HEK293 (cell line): Measurements from ENCODE around the gene KRTAP5-7.

Experiments used
- CTCF ChIA-PET: fragments of 350-600 bp; formaldehyde crosslinking; extraction: SDS; loops from one replicate; lab custom pipeline; 2021; ENCODE audit warnings: antibody characterized with exemption; lab: Yijun Ruan, JAX
- POLR2A ChIA-PET: fragments of 300-600 bp; formaldehyde crosslinking; extraction: SDS; loops from one replicate; lab custom pipeline; 2020; ENCODE audit warnings: antibody characterized with exemption, inconsistent platforms; lab: Yijun Ruan, JAX
- H3K27ac ChIP-seq: fragments of 200-500 bp; sonication (Bioruptor generic); 2 replicates; pipeline ENCODE4 v1.5.1; 2014; ENCODE audit warnings: low read depth, low read length, control low read depth, inconsistent platforms; ENCODE audit errors: extremely low read depth
- H3K36me3 ChIP-seq, 2 experiments: fragments of 200-500 bp in 1 of 2; sonication (Bioruptor generic) in 1 of 2; 1 replicate in 1 of 2; 2 replicates in 1 of 2; pipeline ENCODE4 v1.5.1; 2014 to 2017; ENCODE audit warnings: inconsistent platforms in 2 of 2, low read length in 2 of 2; ENCODE audit not compliant: control insufficient read depth in 2 of 2, insufficient read depth in 1 of 2
- H3K4me1 ChIP-seq: fragments of 200-500 bp; sonication (Bioruptor generic); 2 replicates; pipeline ENCODE4 v1.5.1; 2014; ENCODE audit warnings: mild to moderate bottlenecking, low read length, inconsistent platforms; ENCODE audit not compliant: control insufficient read depth, insufficient read depth
- H3K4me3 ChIP-seq: 2 replicates; pipeline ENCODE4 v1.5.1; 2011; ENCODE audit warnings: low read depth, mild to moderate bottlenecking, control low read depth, low read length, moderate library complexity
- H3K9me3 ChIP-seq: fragments of 200-500 bp; sonication (Bioruptor generic); 2 replicates; pipeline ENCODE4 v1.5.1; 2014; ENCODE audit warnings: low read depth, low read length, inconsistent platforms; ENCODE audit not compliant: control insufficient read depth, insufficient read depth
- GLI4 ChIP-seq: fragments of 450-650 bp; formaldehyde crosslinking; IDR thresholded peaks from 2 replicates; pipeline ENCODE4 v1.5.1; 2016; ENCODE audit warnings: missing biosample characterization, missing genetic modification characterization
- OVOL3 ChIP-seq: fragments of 450-650 bp; formaldehyde crosslinking; IDR thresholded peaks from 2 replicates; pipeline ENCODE4 v1.5.1; 2016; ENCODE audit warnings: missing biosample characterization, missing genetic modification characterization
- PATZ1 ChIP-seq: fragments of 450-650 bp; formaldehyde crosslinking; IDR thresholded peaks from 2 replicates; pipeline ENCODE4 v1.5.1; 2016; ENCODE audit warnings: missing biosample characterization, missing genetic modification characterization
- PRDM4 ChIP-seq: fragments of 450-650 bp; formaldehyde crosslinking; IDR thresholded peaks from 2 replicates; pipeline ENCODE4 v1.5.1; 2017; ENCODE audit warnings: missing biosample characterization, missing genetic modification characterization
- PRDM6 ChIP-seq: fragments of 450-650 bp; formaldehyde crosslinking; IDR thresholded peaks from 2 replicates; pipeline ENCODE4 v1.5.1; 2017; ENCODE audit warnings: missing biosample characterization, missing genetic modification characterization
- RBAK ChIP-seq: fragments of 450-650 bp; formaldehyde crosslinking; IDR thresholded peaks from 2 replicates; pipeline ENCODE4 v1.5.1; 2016; ENCODE audit warnings: missing biosample characterization, missing genetic modification characterization
- SP3 ChIP-seq: fragments of 450-650 bp; formaldehyde crosslinking; IDR thresholded peaks from 2 replicates; pipeline ENCODE4 v1.5.1; 2016; ENCODE audit warnings: missing biosample characterization, missing genetic modification characterization
- WT1 ChIP-seq: fragments of 450-650 bp; formaldehyde crosslinking; IDR thresholded peaks from 2 replicates; pipeline ENCODE4 v1.5.1; 2016; ENCODE audit warnings: missing biosample characterization, missing genetic modification characterization
- ZBTB21 ChIP-seq: fragments of 450-650 bp; formaldehyde crosslinking; IDR thresholded peaks from 2 replicates; pipeline ENCODE4 v1.5.1; 2017; ENCODE audit warnings: missing biosample characterization, missing genetic modification characterization
- ZBTB44 ChIP-seq: fragments of 450-650 bp; IDR thresholded peaks from 2 replicates; pipeline ENCODE4 v1.5.1; 2018; ENCODE audit warnings: missing biosample characterization, mild to moderate bottlenecking, missing genetic modification characterization
- ZBTB6 ChIP-seq: fragments of 450-650 bp; formaldehyde crosslinking; IDR thresholded peaks from 2 replicates; pipeline ENCODE4 v1.5.1; 2017; ENCODE audit warnings: missing biosample characterization, missing genetic modification characterization
- ZNF155 ChIP-seq: fragments of 450-650 bp; formaldehyde crosslinking; IDR thresholded peaks from 2 replicates; pipeline ENCODE4 v1.5.1; 2016; ENCODE audit warnings: missing biosample characterization, missing genetic modification characterization
- ZNF157 ChIP-seq: fragments of 450-650 bp; formaldehyde crosslinking; IDR thresholded peaks from 2 replicates; pipeline ENCODE4 v1.5.1; 2016; ENCODE audit warnings: missing biosample characterization, missing genetic modification characterization
- ZNF223 ChIP-seq: fragments of 450-650 bp; formaldehyde crosslinking; IDR thresholded peaks from 2 replicates; pipeline ENCODE4 v1.5.1; 2016; ENCODE audit warnings: missing biosample characterization, missing genetic modification characterization
- ZNF239 ChIP-seq: fragments of 450-650 bp; formaldehyde crosslinking; IDR thresholded peaks from 2 replicates; pipeline ENCODE4 v1.5.1; 2016; ENCODE audit warnings: missing biosample characterization, missing genetic modification characterization
- ZNF24 ChIP-seq: fragments of 450-650 bp; formaldehyde crosslinking; IDR thresholded peaks from 2 replicates; pipeline ENCODE4 v1.5.1; 2016; ENCODE audit warnings: missing biosample characterization, missing genetic modification characterization
- ZNF266 ChIP-seq: fragments of 450-650 bp; formaldehyde crosslinking; IDR thresholded peaks from 2 replicates; pipeline ENCODE4 v1.5.1; 2016; ENCODE audit warnings: missing biosample characterization, missing genetic modification characterization, low read depth
- ZNF514 ChIP-seq: fragments of 450-650 bp; formaldehyde crosslinking; IDR thresholded peaks from 2 replicates; pipeline ENCODE4 v1.5.1; 2016; ENCODE audit warnings: missing biosample characterization, missing genetic modification characterization
- ZNF548 ChIP-seq: fragments of 450-650 bp; formaldehyde crosslinking; IDR thresholded peaks from 2 replicates; pipeline ENCODE4 v1.5.1; 2016; ENCODE audit warnings: missing biosample characterization, missing genetic modification characterization
- ZNF600 ChIP-seq: fragments of 450-650 bp; formaldehyde crosslinking; IDR thresholded peaks from 2 replicates; pipeline ENCODE4 v1.5.1; 2016; ENCODE audit warnings: missing biosample characterization, missing genetic modification characterization
- ZNF629 ChIP-seq: fragments of 450-650 bp; formaldehyde crosslinking; IDR thresholded peaks from 2 replicates; pipeline ENCODE4 v1.5.1; 2017; ENCODE audit warnings: missing biosample characterization, missing genetic modification characterization
- ZNF692 ChIP-seq: fragments of 450-650 bp; formaldehyde crosslinking; IDR thresholded peaks from 2 replicates; pipeline ENCODE4 v1.5.1; 2016; ENCODE audit warnings: missing biosample characterization, missing genetic modification characterization
- ZNF704 ChIP-seq: fragments of 450-650 bp; formaldehyde crosslinking; IDR thresholded peaks from 2 replicates; pipeline ENCODE4 v1.5.1; 2016; ENCODE audit warnings: missing biosample characterization, missing genetic modification characterization
- ZNF791 ChIP-seq: fragments of 450-650 bp; formaldehyde crosslinking; IDR thresholded peaks from 2 replicates; pipeline ENCODE4 v1.5.1; 2016; ENCODE audit warnings: missing biosample characterization, missing genetic modification characterization
- ZNF837 ChIP-seq: fragments of 450-650 bp; formaldehyde crosslinking; IDR thresholded peaks from 2 replicates; pipeline ENCODE4 v1.5.1; 2016; ENCODE audit warnings: missing biosample characterization, missing genetic modification characterization
- ZSCAN23 ChIP-seq: fragments of 450-650 bp; formaldehyde crosslinking; IDR thresholded peaks from 2 replicates; pipeline ENCODE4 v1.5.1; 2016; ENCODE audit warnings: missing biosample characterization, missing genetic modification characterization

Gene KRTAP5-7

GRCh38 chr11:71548716-71549151 lies 21.7 kb downstream of the KRTAP5-7 start:
- ChIA-PET POLR2A (no interaction called here), CTCF (interaction anchor here (1.1 kb wide), 1 partner anchor 19 kb away, joined by 3 read pairs; no protein-coding TSS in a partner anchor)
- TF ChIP-seq ZNF704 (tag by site-specific recombination), result no peak
- TF ChIP-seq ZNF629 (tag by site-specific recombination), result no peak
- no peak for TF ChIP-seq ZNF155 (tag by site-specific recombination)
- TF ChIP-seq SP3 (tag by site-specific recombination), result no peak
- no peak for TF ChIP-seq PATZ1 (tag by site-specific recombination)
- TF ChIP-seq ZNF514, result no peak
- TF ChIP-seq OVOL3 (tag by site-specific recombination), result no peak
- TF ChIP-seq ZNF223 (tag by site-specific recombination), result no peak
- no peak for TF ChIP-seq ZNF266 (tag by site-specific recombination)
- no peak for TF ChIP-seq ZBTB44 (tag by site-specific recombination)
- no peak for TF ChIP-seq ZNF239 (tag by site-specific recombination)
- TF ChIP-seq ZSCAN23 (tag by site-specific recombination), result no peak
- no peak for TF ChIP-seq ZNF791 (tag by site-specific recombination)
- TF ChIP-seq PRDM4 (tag by site-specific recombination), result no peak
- TF ChIP-seq ZNF157 (tag by site-specific recombination), result no peak
- no peak for TF ChIP-seq ZBTB6 (tag by site-specific recombination)

GRCh38 chr11:71551711-71552110 lies 24.6 kb downstream of the KRTAP5-7 start:
- Histone ChIP-seq H3K27ac (no peak overlapping the region), H3K4me1 (no peaks in the 10 kb centered on the region), H3K9me3 (no peaks in the 10 kb centered on the region), H3K36me3 (no peaks in the 10 kb centered on the region), H3K4me3 (no peak overlapping the region)
- TF ChIP-seq ZNF24 (tag by site-specific recombination) (no peak), ZNF692 (tag by site-specific recombination) (no peak), GLI4 (tag by site-specific recombination) (no peak), ZNF837 (tag by site-specific recombination) (no peak), PRDM6 (no peak), ZBTB21 (tag by site-specific recombination) (no peak), ZNF600 (no peak), ZNF548 (tag by site-specific recombination) (no peak), WT1 (no peak), RBAK (tag by site-specific recombination) (no peak), ZNF791 (tag by site-specific recombination) (no peak)
- ChIA-PET CTCF (no interaction called here), POLR2A (no interaction called here)

More at GRCh38 chr11:71548716-71549151, 21.7 kb downstream of the KRTAP5-7 start:
- Histone ChIP-seq H3K4me1 (no peaks in the 10 kb centered on the region), H3K9me3 (no peaks in the 10 kb centered on the region), H3K4me3 (no peak overlapping the region), H3K36me3 (no peaks in the 10 kb centered on the region), H3K27ac (no peak overlapping the region)
